Chondrocyte (in vitro differentiated cells): ENCODE results near the gene SGF29. TPM values are rescaled to one million over a fixed set of nuclear protein-coding genes. Genes with fewer than 3 reads are reported as not detected.
"Not testable (repeated sequence)": the region's sequence is repeated elsewhere in the genome, so short reads cannot be mapped to it uniquely, and the experiment has no call there.

Experiments used
- DNase-seq: peaks from one replicate; pipeline ENCODE4 v3.0.0; 2021; ENCODE audit warnings: mixed read lengths, low spot score
- H3K27ac Mint-ChIP-seq: one replicate; pipeline ENCODE4 v1.8.0; 2021; ENCODE audit warnings: mild to moderate bottlenecking, moderate library complexity, mixed read lengths; ENCODE audit not compliant: unreplicated experiment
- H3K27me3 Mint-ChIP-seq: 2 replicates; pipeline ENCODE4 v1.8.0; 2021; ENCODE audit warnings: low read depth, mixed read lengths
- H3K36me3 Mint-ChIP-seq: 2 replicates; pipeline ENCODE4 v1.8.0; 2021; ENCODE audit warnings: low read depth, mixed read lengths
- H3K4me1 Mint-ChIP-seq: 2 replicates; pipeline ENCODE4 v1.8.0; 2021; ENCODE audit warnings: low read depth, mild to moderate bottlenecking, mixed read lengths
- H3K4me3 Mint-ChIP-seq: one replicate; pipeline ENCODE4 v1.8.0; 2021; ENCODE audit warnings: mild to moderate bottlenecking, moderate library complexity, mixed read lengths; ENCODE audit not compliant: unreplicated experiment
- H3K9me3 Mint-ChIP-seq: 2 replicates; pipeline ENCODE4 v1.8.0; 2021; ENCODE audit warnings: low read depth, mixed read lengths
- total RNA-seq: library from RNA; stranded (reverse); gene quantifications from 3 replicates; pipeline ENCODE4 v1.2.1, GENCODE V29; 2021
- TF ChIP-seq, protein P1 (sequence below): fragments of 200-600 bp; sonication (generic); IDR thresholded peaks from 2 replicates; pipeline ENCODE4 v1.5.0; 2021; ENCODE audit warnings: antibody characterized with exemption, mild to moderate bottlenecking, moderate library complexity

SGF29 gene
- total RNA-seq, 1 donor from 2014 or later: 17.1 TPM

GRCh38 chr16:28596840-28597691 lies 43.3 kb downstream of the SGF29 start, which contains the start of gene SULT1A2:
Gene SULT1A2, minus strand, starts transcription at chr16:28597050. Its CDS starts 1,120 bp downstream, at chr16:28595930.
- TF ChIP-seq, protein P1, sequence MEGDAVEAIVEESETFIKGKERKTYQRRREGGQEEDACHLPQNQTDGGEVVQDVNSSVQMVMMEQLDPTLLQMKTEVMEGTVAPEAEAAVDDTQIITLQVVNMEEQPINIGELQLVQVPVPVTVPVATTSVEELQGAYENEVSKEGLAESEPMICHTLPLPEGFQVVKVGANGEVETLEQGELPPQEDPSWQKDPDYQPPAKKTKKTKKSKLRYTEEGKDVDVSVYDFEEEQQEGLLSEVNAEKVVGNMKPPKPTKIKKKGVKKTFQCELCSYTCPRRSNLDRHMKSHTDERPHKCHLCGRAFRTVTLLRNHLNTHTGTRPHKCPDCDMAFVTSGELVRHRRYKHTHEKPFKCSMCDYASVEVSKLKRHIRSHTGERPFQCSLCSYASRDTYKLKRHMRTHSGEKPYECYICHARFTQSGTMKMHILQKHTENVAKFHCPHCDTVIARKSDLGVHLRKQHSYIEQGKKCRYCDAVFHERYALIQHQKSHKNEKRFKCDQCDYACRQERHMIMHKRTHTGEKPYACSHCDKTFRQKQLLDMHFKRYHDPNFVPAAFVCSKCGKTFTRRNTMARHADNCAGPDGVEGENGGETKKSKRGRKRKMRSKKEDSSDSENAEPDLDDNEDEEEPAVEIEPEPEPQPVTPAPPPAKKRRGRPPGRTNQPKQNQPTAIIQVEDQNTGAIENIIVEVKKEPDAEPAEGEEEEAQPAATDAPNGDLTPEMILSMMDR: no peak
- Mint-ChIP-seq H3K36me3 (peaks cover 3% of the 10 kb centered on the region), H3K27ac (peak within 1 kb of the TSS; percentile 36), H3K4me1 (peaks cover 6% of the 10 kb centered on the region), H3K9me3 (no peaks in the 10 kb centered on the region), H3K4me3 (no peak within 1 kb of the TSS), H3K27me3 (no peaks in the 10 kb centered on the region)
- peak; percentile 56 for DNase-seq

DNA sequence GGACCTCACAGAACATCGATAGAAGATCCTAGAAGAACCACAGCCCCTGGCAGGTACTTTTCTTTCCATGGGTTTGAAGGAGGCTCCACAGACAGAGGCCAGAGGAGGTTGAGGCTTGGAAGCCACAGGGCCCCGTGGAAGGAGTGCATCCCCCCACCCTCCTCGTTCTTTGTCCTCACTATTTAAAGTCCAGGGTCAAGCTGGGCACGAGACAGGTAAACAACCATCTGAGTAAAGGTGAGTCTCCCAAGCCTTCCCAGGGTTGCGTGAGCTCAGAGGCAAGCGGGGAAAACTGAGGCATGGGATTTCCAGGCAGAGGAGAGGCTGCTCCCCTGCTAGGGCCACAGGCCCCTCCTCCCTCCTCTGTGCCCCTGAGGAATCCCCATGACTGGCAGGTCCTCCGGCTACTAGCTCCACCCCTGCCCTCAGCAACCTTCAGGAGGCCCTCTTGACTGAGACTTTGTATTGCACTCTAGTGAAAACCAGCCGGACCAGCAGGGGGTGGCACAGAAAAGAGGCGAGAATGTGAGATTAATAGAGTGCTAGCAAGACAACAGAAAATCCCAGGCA lies 44.1 kb downstream of the SGF29 start:
- Mint-ChIP-seq H3K27me3 (no peaks in the 10 kb centered on the region), H3K4me1 (peaks cover 6% of the 10 kb centered on the region), H3K36me3 (no peaks in the 10 kb centered on the region), H3K9me3 (no peaks in the 10 kb centered on the region), H3K4me3 (no peak overlapping the region), H3K27ac (no peak overlapping the region)
- peak; percentile 35 for DNase-seq
- TF ChIP-seq, protein P1: no peak

DNA sequence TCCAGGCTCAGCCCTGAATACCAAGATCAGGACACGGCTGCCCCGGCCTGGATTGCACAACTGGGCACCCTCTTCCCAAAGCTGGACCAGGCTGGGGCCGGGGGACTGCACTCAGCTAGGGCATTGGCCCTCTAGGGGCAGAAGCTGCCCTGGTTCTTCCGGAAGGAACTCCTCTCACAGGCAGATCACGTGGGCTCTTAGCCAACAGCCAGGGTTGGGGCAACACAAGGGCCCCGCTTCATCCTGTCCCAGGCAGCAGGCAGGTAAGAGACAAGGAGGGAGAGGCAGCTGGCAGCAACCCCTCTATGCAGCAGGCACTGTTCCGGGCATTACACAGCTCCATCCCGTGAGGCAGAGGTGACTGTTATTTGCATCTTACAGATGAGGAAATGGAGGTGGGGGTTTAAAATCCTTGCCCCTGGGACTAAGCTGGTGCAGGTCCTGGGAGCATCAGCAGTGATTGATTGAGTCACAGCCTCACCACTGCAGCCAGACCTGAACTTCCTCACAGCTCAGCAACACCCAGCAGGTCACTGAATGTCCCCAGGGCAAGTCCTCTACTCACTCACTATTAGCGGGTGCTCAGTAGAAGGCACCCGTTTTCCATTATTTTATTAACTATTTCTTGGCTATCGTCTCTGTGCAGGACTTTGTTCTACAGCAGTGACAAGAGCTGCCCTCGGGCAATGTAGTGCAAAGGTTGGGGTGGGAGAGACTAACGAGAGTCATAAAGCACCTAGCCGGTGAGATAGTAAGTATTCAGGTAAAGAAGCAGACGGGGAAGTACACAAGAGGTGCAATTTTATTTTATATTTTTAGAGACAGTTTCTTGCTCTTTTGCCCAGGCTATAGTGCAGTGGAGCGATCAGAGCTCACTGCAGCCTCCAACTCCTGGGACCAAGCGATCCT lies 45.9 kb downstream of the SGF29 start:
- H3K4me3 Mint-ChIP-seq, H3K27me3 Mint-ChIP-seq, H3K9me3 Mint-ChIP-seq, DNase-seq, H3K27ac Mint-ChIP-seq, H3K4me1 Mint-ChIP-seq, H3K36me3 Mint-ChIP-seq: not testable (repeated sequence)

GRCh38 chr16:28600965-28601364 lies 47.2 kb downstream of the SGF29 start:
- H3K4me3 Mint-ChIP-seq, H3K4me1 Mint-ChIP-seq, H3K9me3 Mint-ChIP-seq, H3K36me3 Mint-ChIP-seq, H3K27ac Mint-ChIP-seq, H3K27me3 Mint-ChIP-seq: not testable (repeated sequence)
- DNase-seq: peak; percentile 39

DNA sequence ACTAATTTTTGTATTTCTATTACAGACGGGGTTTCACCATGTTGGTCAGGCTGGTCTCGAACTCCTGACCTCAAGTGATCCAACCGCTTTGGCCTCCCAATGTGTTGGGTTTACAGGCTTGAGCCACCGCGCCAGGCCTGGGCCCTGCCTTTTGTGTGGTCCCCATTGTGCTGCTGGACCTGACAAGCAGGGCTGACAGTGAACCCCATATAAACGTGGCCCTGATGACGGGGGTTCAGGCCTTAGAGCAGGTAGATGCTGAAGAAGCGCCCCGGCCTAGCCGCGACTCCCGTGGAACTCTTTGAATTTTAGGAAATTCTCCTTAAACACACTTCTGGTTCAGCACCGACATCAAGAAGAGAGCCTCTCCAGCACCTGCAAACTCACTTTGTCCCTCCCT lies 47.9 kb downstream of the SGF29 start:
- not testable (repeated sequence) for H3K27me3 Mint-ChIP-seq, H3K4me1 Mint-ChIP-seq, H3K36me3 Mint-ChIP-seq, H3K4me3 Mint-ChIP-seq, H3K27ac Mint-ChIP-seq, H3K9me3 Mint-ChIP-seq
- DNase-seq: peak; percentile 58

- DNase-seq: peak; percentile 43
- H3K9me3 Mint-ChIP-seq, H3K27me3 Mint-ChIP-seq, H3K36me3 Mint-ChIP-seq, H3K27ac Mint-ChIP-seq, H3K4me1 Mint-ChIP-seq, H3K4me3 Mint-ChIP-seq: not testable (repeated sequence)
These were observed 48.3 kb downstream of the SGF29 start for GRCh38 chr16:28602062-28602461.

DNA sequence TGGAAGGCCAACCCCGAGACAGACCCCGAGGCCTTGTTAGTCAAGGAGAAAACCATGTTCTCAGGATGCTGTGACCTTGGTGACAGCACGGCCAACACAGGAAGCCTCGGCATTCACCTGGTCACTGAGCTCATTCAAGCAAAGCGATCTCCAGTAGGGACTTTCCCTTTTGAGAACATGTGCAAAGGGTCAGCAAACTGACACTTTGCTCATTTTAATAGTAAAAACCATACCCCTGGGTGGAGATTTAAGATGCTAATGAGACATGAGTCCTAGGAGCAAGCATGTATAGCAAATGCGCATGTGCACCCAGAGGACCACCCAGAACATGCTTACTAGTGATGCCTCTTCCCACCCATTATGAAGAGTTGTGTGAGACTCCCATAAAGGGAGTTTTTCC lies 48.8 kb downstream of the SGF29 start:
- Mint-ChIP-seq H3K27ac (no peak overlapping the region), H3K4me3 (no peak overlapping the region), H3K9me3 (no peaks in the 10 kb centered on the region), H3K27me3 (no peaks in the 10 kb centered on the region), H3K36me3 (no peaks in the 10 kb centered on the region), H3K4me1 (no peaks in the 10 kb centered on the region)
- TF ChIP-seq, protein P1: no peak
- peak; percentile 18 for DNase-seq
